GM12865 (cell line): ENCODE results near the gene SIAH3.
A peak's percentile ranks its signal among the peaks of the same experiment; 100 is the strongest.

Experiments used
- DNase-seq: peaks from one replicate; pipeline ENCODE4 v3.0.0; 2010; ENCODE audit warnings: low read depth
- H3K4me3 ChIP-seq: 2 replicates; pipeline ENCODE4 v1.5.1; 2011; ENCODE audit warnings: mild to moderate bottlenecking, low read depth, low read length, control low read depth
- TF ChIP-seq, protein P1 (sequence below): IDR thresholded peaks from 2 replicates; pipeline ENCODE4 v1.5.1; 2011; ENCODE audit warnings: low read length, control low read depth, low read depth, inconsistent platforms; ENCODE audit not compliant: insufficient read depth; ENCODE audit errors: missing control alignments

The SIAH3 gene

DNA sequence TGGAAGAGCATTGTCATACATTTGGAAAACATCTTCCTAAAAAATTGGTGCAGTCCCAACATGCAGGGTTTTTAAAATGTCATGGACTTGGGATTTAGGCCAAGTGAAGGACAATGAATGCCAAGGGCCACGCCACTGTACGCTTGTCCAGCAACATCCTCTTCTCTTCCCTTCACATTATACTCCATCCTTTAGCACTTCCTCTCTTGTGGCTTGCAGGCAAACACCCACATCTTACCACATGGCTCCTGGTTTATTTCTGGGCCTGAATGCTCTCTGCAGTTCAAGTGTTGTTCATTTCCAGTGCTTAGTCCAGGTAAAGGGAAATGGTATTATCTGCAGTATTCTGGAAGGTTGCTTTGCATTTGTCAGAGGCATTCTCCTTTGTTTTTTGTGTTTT lies 104.5 kb downstream of the SIAH3 start:
- DNase-seq = no peak
- TF ChIP-seq, protein P1, sequence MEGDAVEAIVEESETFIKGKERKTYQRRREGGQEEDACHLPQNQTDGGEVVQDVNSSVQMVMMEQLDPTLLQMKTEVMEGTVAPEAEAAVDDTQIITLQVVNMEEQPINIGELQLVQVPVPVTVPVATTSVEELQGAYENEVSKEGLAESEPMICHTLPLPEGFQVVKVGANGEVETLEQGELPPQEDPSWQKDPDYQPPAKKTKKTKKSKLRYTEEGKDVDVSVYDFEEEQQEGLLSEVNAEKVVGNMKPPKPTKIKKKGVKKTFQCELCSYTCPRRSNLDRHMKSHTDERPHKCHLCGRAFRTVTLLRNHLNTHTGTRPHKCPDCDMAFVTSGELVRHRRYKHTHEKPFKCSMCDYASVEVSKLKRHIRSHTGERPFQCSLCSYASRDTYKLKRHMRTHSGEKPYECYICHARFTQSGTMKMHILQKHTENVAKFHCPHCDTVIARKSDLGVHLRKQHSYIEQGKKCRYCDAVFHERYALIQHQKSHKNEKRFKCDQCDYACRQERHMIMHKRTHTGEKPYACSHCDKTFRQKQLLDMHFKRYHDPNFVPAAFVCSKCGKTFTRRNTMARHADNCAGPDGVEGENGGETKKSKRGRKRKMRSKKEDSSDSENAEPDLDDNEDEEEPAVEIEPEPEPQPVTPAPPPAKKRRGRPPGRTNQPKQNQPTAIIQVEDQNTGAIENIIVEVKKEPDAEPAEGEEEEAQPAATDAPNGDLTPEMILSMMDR = no peak
- no peak overlapping the region for H3K4me3 ChIP-seq

DNA sequence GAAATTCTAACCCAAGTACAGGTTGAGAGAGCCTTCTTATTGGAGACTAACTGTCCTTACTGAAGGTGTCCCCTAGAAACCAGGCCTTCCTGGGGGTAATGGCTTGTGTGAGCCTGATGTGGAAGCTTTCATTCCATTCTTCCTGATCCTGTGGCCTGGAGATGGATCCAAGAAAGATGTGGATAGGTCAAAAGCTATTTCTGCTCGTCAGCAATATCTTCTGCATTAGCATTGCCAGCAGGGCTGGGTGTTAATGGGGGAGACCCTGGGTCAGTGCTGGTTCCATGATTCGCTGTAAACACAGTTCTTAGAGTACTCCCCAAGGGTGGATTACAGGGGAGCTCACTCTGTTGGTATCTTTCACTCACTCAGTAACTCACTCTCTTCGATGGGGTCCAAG lies 106.6 kb downstream of the SIAH3 start:
- DNase-seq = no peak
- H3K4me3 ChIP-seq = no peak overlapping the region
- TF ChIP-seq, protein P1 = no peak

DNA sequence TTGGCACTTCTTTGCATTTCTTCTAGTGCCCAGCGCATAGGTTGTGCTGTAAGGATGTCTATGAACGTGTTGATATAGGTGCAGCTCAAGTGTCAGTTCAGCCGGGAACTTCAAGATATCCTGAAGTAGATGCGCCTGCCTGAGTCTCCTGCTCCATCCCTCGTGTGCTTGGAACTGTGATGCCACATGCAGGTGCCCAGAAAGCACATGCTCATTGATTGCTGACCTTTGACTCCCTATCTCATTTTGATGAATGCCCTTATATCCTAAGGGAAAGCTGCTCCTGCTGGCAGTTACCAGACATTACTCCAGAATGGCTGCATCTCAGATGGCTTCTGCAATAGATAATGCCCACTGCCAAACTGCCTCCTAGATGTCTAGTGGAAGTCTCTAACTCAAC lies 108.6 kb downstream of the SIAH3 start:
- H3K4me3 ChIP-seq = no peak overlapping the region
- TF ChIP-seq, protein P1 = no peak
- no peak for DNase-seq

DNA sequence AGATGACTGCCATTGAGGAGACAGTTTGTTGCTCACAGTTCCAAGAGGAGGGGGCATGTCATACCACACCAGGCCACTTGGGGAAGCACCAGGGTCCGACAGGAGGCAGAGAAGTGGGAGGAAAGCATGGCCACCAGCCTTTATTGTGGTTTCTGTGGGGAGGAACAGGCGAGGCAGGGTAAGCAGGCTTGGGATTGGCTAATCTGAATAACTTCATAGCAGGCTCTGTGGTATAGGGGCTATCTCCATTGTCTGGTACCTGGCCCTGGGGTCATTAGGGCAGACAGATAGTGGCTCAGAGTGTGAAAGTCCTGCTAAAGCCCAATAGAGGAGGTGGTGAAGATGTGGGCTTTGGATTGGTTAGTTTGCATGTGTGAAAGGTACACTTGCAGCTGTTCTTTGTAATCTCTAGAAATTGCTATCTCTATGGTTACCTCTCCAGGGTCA lies 114.0 kb downstream of the SIAH3 start:
- TF ChIP-seq, protein P1 = peak; percentile 48
- peak; percentile 44 for DNase-seq
- no peak overlapping the region for H3K4me3 ChIP-seq

DNA sequence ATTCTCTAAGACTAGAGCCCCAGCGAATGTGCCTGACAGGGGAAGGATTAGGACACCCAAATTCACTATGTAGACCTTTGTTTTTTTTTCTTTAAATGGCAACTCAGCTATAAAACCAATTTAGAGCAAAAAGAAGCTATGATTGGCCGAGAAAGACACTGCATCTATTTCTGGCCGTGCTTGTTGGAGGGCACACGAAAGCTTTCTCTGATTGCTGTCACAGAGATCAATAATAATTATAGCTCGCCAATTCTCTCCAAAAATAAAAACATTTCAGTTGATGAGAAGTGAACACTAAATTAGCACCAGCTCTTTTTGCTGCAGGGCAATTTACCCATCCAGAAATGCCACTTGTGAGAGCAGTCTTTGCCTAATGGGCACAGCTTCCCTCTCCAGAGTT lies 118.2 kb downstream of the SIAH3 start:
- DNase-seq = no peak
- TF ChIP-seq, protein P1 = no peak

DNA sequence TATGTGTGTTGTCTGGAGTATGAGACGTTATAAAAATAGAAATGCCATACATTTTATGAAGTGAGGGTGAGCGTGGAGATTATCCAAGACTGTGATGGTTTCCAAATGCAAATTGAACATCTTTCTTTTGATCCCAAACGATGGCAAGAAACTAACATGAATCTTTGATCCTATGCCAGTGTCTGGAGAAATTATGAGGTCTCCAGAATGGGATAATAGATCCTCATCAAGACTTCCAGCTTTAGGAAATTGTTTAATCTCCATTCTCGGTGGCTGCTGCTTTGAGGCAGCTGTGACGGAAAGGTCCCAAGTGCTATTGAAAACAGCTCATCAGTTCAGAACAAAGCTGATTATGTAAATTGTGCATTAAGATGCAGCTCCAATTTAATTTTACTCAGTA lies 118.6 kb downstream of the SIAH3 start:
- no peak for DNase-seq
- no peak overlapping the region for H3K4me3 ChIP-seq
- TF ChIP-seq, protein P1 = no peak

More for the DNA sequence above, 118.2 kb downstream of the SIAH3 start:
- no peak overlapping the region for H3K4me3 ChIP-seq

DNA sequence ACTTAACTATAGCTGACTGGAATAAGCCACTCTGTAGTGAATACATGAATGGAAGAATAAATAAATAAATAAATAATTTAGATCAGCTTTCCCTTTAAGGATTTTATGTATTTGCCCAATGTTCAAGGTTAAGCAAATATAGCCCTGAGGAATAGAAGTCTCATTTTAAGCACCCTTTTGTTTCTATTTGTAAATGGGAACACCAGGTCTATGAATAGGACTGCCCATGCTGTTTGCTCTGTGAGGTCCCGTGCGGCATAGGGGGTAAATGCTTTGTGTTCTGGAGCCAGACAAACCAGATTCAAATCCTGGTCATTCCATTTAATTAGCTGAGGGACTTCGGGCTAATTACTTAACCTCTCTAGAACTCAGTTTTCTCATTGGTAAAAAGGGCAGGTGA lies 120.1 kb downstream of the SIAH3 start:
- H3K4me3 ChIP-seq = no peak overlapping the region
- DNase-seq = no peak
- TF ChIP-seq, protein P1 = no peak
